ENCODE measurements around the gene CFB. TPM values are rescaled to one million over a fixed set of nuclear protein-coding genes. Genes with fewer than 3 reads are reported as not detected.

Gene CFB
- total RNA-seq, 1 experiment from 2014 or later = 22.6 TPM

- no peak for DNase-seq
- Histone ChIP-seq H2AFZ (no peak overlapping the region), H3K4me3 (no peak overlapping the region), H3K4me2 (no peak overlapping the region), H3K79me2 (ENCODE audit: low read depth) (no peaks in the 10 kb centered on the region), H3K27me3 (ENCODE audit: insufficient read depth, low read depth) (no peaks in the 10 kb centered on the region), H3F3A (ENCODE audit: insufficient read depth, low read depth) (peaks cover 15% of the 10 kb centered on the region; the same call in 1 of the 2 replicates), H3K9me2 (ENCODE audit: insufficient read depth) (no peaks in the 10 kb centered on the region), H3K4me1 (replicated peaks; ENCODE audit: insufficient read depth) (peaks cover 5% of the 10 kb centered on the region; the same call in 1 of the 2 replicates), H3K9me3 (ENCODE audit: insufficient read depth, low read depth) (no peaks in the 10 kb centered on the region), H3K36me3 (ENCODE audit: low read depth) (no peaks in the 10 kb centered on the region), H4K20me1 (ENCODE audit: insufficient read depth) (no peaks in the 10 kb centered on the region), H3K27ac (no peak overlapping the region)
- no TSS peak for BruUV-seq (replicated peaks)
- intact Hi-C loops (cut with micrococcal nuclease; ENCODE audit: unreplicated experiment) = no loop called here
- POLR2A ChIA-PET (ENCODE audit: unreplicated experiment) = no interaction called here
- TF ChIP-seq CTCF (conservative IDR thresholded peaks at IDR 0.05) (no peak), EZH2 (IDR thresholded peaks at IDR 0.05; ENCODE audit: low read depth) (no peak)
- CTCF ChIA-PET = no interaction called here
Measured at GRCh38 chr6:31918069-31918720, 27.7 kb upstream of the CFB start.

- Histone ChIP-seq H3K4me1 (replicated peaks; ENCODE audit: insufficient read depth) (peaks cover 5% of the 10 kb centered on the region; the same call in 1 of the 2 replicates), H3K9me2 (ENCODE audit: insufficient read depth) (no peaks in the 10 kb centered on the region), H3K27ac (no peak overlapping the region), H3F3A (ENCODE audit: insufficient read depth, low read depth) (peaks cover 15% of the 10 kb centered on the region; the same call in 1 of the 2 replicates), H3K36me3 (ENCODE audit: low read depth) (no peaks in the 10 kb centered on the region), H4K20me1 (ENCODE audit: insufficient read depth) (no peaks in the 10 kb centered on the region), H3K27me3 (ENCODE audit: insufficient read depth, low read depth) (no peaks in the 10 kb centered on the region), H3K4me3 (no peak overlapping the region), H2AFZ (no peak overlapping the region), H3K79me2 (ENCODE audit: low read depth) (no peaks in the 10 kb centered on the region), H3K9me3 (ENCODE audit: insufficient read depth, low read depth) (no peaks in the 10 kb centered on the region), H3K4me2 (no peak overlapping the region)
- ChIA-PET CTCF (interaction anchor here (0.6 to 0.7 kb wide), 2 partner anchors 32 to 327 kb away, joined by 4 to 5 read pairs; partner anchors contain the start of gene NCR3), POLR2A (ENCODE audit: unreplicated experiment) (interaction anchor here (0.5 to 0.6 kb wide), 2 partner anchors 33 to 424 kb away, joined by 4 to 8 read pairs; no protein-coding TSS in a partner anchor)
- BruUV-seq (replicated peaks) = no TSS peak
- peak; percentile 48 to 64 for DNase-seq
- no peak for TF ChIP-seq EZH2 (IDR thresholded peaks at IDR 0.05; ENCODE audit: low read depth)
- TF ChIP-seq CTCF (conservative IDR thresholded peaks at IDR 0.05) = no peak
- intact Hi-C loops (cut with micrococcal nuclease; ENCODE audit: unreplicated experiment) = no loop called here
Measured at GRCh38 chr6:31919624-31920303, 26.1 kb upstream of the CFB start.

- H3F3A ChIP-seq (ENCODE audit: insufficient read depth, low read depth) = 0 out of 2 replicates have a peak, but pooled peaks cover 8% of the 10 kb centered on the region
- POLR2A ChIA-PET (ENCODE audit: unreplicated experiment) = interaction anchor here (0.7 kb wide), 1 partner anchor 154 kb away, joined by 7 read pairs; no protein-coding TSS in a partner anchor
- no peaks in the 10 kb centered on the region for H3K9me3 ChIP-seq (ENCODE audit: insufficient read depth, low read depth)
- CTCF ChIA-PET = interaction anchor here (0.7 kb wide), 2 partner anchors 65 to 230 kb away, joined by 3 read pairs; no protein-coding TSS in a partner anchor
- H4K20me1 ChIP-seq (ENCODE audit: insufficient read depth) = no peaks in the 10 kb centered on the region
- H3K27me3 ChIP-seq (ENCODE audit: insufficient read depth, low read depth) = no peaks in the 10 kb centered on the region
- H3K27ac ChIP-seq = no peak overlapping the region
- no peak for DNase-seq
- H3K9me2 ChIP-seq (ENCODE audit: insufficient read depth) = no peaks in the 10 kb centered on the region
- no peaks in the 10 kb centered on the region for H3K79me2 ChIP-seq (ENCODE audit: low read depth)
- H3K4me3 ChIP-seq = no peak overlapping the region
- BruUV-seq (replicated peaks) = no TSS peak
- intact Hi-C loops (cut with micrococcal nuclease; ENCODE audit: unreplicated experiment) = no loop called here
- no peak overlapping the region for H2AFZ ChIP-seq
- TF ChIP-seq EZH2 (IDR thresholded peaks at IDR 0.05; ENCODE audit: low read depth) (no peak), CTCF (conservative IDR thresholded peaks at IDR 0.05) (no peak)
- no peaks in the 10 kb centered on the region for H3K36me3 ChIP-seq (ENCODE audit: low read depth)
- H3K4me2 ChIP-seq = no peak overlapping the region
- peaks cover 5% of the 10 kb centered on the region; the same call in 1 of the 2 replicates for H3K4me1 ChIP-seq (replicated peaks; ENCODE audit: insufficient read depth)
Measured at GRCh38 chr6:31920811-31921210, 25.1 kb upstream of the CFB start.
